Right forelimb (tissue), 1 donor: Measurements from ENCODE around the gene KCNC1.

Source experiments
- DNase-seq: peaks from one replicate; pipeline ENCODE4 v3.0.0-alpha.2; 2018

KCNC1 gene

DNA sequence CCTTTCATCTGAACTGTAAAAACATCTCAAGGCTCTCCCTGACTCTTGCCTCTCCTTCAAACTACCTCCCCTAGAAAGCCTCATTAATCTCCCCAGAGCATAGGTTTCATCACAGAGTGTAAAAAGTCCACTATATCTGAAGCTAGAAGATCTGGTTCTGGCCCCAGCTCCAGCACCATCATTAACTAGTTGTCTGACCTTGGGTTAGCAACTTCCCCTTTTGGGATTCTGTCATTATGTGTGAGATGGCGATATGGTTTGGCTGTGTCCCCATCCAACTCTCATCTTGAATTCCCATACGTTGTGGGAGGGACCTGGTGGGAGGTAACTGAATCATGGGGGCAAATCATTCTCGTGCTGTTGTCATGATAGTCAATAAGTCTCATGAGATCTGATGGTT, 97.3 kb downstream of the KCNC1 start:
- DNase-seq, result no peak
